Renal cortex interstitium (tissue), 11 donors: ENCODE data around the gene CABCOCO1. TPM values are rescaled to one million over a fixed set of nuclear protein-coding genes. Genes with fewer than 3 reads are reported as not detected.
"Not testable (repeated sequence)": the region's sequence is repeated elsewhere in the genome, so short reads cannot be mapped to it uniquely, and the experiment has no call there.

ENCODE experiments used
- DNase-seq, 11 donors: peaks; one replicate each; pipeline ENCODE4 v3.0.0-alpha.2; 2013; ENCODE audit warnings: low read depth in 9 of 11, low spot score in 4 of 11; ENCODE audit errors: extremely low read depth in 1 of 11
- polyA plus RNA-seq, 3 donors: library from polyadenylated mRNA; unstranded; fragments of 120-200 nt; gene quantifications; one replicate each; pipeline ENCODE4 v1.2.1, GENCODE V29; 2013; ENCODE audit not compliant: insufficient read length in 3 of 3

CABCOCO1 gene
- polyA plus RNA-seq, 3 donors: 1.7 to 2.6 (median 1.9) TPM

GRCh38 chr10:61698968-61699655 is 36.4 kb downstream of the CABCOCO1 start:
- DNase-seq: no peak

GRCh38 chr10:61701055-61701705 is 38.5 kb downstream of the CABCOCO1 start:
- DNase-seq: peak in 1 of 11 donors; percentile 0

- no peak for DNase-seq
These were observed 39.0 kb downstream of the CABCOCO1 start for GRCh38 chr10:61701706-61702105.

- no peak for DNase-seq
These were observed 39.9 kb downstream of the CABCOCO1 start for GRCh38 chr10:61702584-61702983.

GRCh38 chr10:61705022-61705613 is 42.4 kb downstream of the CABCOCO1 start:
- no peak for DNase-seq

- no peak for DNase-seq
These were observed 46.1 kb downstream of the CABCOCO1 start for GRCh38 chr10:61708846-61709245.

- not testable (repeated sequence) for DNase-seq
These were observed 49.4 kb downstream of the CABCOCO1 start for GRCh38 chr10:61712105-61712504.

GRCh38 chr10:61719475-61719874 is 56.7 kb downstream of the CABCOCO1 start:
- DNase-seq: not testable (repeated sequence)

- DNase-seq: no peak
These were observed 57.2 kb downstream of the CABCOCO1 start for GRCh38 chr10:61719906-61720305.

GRCh38 chr10:61721431-61721830 is 58.7 kb downstream of the CABCOCO1 start:
- DNase-seq: no peak

GRCh38 chr10:61725221-61725620 is 62.5 kb downstream of the CABCOCO1 start:
- not testable (repeated sequence) for DNase-seq

GRCh38 chr10:61729596-61729995 is 66.9 kb downstream of the CABCOCO1 start:
- no peak for DNase-seq

GRCh38 chr10:61730671-61731070 is 67.9 kb downstream of the CABCOCO1 start:
- no peak for DNase-seq

GRCh38 chr10:61731638-61732037 is 68.9 kb downstream of the CABCOCO1 start:
- no peak for DNase-seq

GRCh38 chr10:61732629-61733278 is 70.0 kb downstream of the CABCOCO1 start:
- DNase-seq: no peak

- DNase-seq: peak in 8 of 11 donors; percentile 21 to 60 (median 38)
These were observed 70.7 kb downstream of the CABCOCO1 start for GRCh38 chr10:61733358-61733940.

GRCh38 chr10:61735882-61736281 is 73.2 kb downstream of the CABCOCO1 start:
- no peak for DNase-seq

GRCh38 chr10:61737455-61737854 is 74.7 kb downstream of the CABCOCO1 start:
- DNase-seq: not testable (repeated sequence)

GRCh38 chr10:61742812-61743211 is 80.1 kb downstream of the CABCOCO1 start:
- DNase-seq: no peak
